ENCODE data around the gene PI16.
"Not testable (repeated sequence)": the region's sequence is repeated elsewhere in the genome, so short reads cannot be mapped to it uniquely, and the experiment has no call there.

PI16 gene

DNA sequence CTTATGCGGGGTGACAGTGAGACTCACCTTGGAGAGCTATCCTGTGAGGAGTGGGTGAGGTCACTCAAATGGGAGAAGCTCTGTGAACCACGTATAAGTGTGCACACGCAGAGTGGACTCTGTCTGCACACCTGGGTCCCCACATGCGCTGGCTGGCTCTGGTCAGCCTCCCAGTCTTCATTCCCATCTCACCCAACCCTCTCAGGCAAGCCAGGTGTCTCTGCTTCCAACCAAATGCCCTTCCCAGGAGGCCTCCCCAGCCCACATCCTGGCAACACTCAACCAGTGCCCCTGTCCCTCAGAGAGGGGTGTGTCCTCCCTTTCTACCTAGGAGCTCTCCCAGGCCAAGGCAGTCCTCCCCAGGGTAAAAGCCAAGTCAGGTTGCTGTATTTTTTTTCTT is 8.0 kb upstream of the PI16 start:
- TF ChIP-seq, protein P1, sequence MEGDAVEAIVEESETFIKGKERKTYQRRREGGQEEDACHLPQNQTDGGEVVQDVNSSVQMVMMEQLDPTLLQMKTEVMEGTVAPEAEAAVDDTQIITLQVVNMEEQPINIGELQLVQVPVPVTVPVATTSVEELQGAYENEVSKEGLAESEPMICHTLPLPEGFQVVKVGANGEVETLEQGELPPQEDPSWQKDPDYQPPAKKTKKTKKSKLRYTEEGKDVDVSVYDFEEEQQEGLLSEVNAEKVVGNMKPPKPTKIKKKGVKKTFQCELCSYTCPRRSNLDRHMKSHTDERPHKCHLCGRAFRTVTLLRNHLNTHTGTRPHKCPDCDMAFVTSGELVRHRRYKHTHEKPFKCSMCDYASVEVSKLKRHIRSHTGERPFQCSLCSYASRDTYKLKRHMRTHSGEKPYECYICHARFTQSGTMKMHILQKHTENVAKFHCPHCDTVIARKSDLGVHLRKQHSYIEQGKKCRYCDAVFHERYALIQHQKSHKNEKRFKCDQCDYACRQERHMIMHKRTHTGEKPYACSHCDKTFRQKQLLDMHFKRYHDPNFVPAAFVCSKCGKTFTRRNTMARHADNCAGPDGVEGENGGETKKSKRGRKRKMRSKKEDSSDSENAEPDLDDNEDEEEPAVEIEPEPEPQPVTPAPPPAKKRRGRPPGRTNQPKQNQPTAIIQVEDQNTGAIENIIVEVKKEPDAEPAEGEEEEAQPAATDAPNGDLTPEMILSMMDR (IDR thresholded peaks at IDR 0.05; ENCODE audit: low read depth, low read length), result no peak
- TF ChIP-seq MYC (IDR thresholded peaks at IDR 0.05; ENCODE audit: low read depth, low read length), result no peak
- no peak for TF ChIP-seq POLR2A (IDR thresholded peaks at IDR 0.05; ENCODE audit: extremely low read depth, insufficient read length)
- TF ChIP-seq, protein P2, sequence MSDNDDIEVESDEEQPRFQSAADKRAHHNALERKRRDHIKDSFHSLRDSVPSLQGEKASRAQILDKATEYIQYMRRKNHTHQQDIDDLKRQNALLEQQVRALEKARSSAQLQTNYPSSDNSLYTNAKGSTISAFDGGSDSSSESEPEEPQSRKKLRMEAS (IDR thresholded peaks at IDR 0.05; ENCODE audit: low read depth, low read length), result no peak
- no peak overlapping the region for H3K4me3 ChIP-seq (ENCODE audit: low read depth, low read length)
- no peak for DNase-seq (ENCODE audit: low read depth)

DNA sequence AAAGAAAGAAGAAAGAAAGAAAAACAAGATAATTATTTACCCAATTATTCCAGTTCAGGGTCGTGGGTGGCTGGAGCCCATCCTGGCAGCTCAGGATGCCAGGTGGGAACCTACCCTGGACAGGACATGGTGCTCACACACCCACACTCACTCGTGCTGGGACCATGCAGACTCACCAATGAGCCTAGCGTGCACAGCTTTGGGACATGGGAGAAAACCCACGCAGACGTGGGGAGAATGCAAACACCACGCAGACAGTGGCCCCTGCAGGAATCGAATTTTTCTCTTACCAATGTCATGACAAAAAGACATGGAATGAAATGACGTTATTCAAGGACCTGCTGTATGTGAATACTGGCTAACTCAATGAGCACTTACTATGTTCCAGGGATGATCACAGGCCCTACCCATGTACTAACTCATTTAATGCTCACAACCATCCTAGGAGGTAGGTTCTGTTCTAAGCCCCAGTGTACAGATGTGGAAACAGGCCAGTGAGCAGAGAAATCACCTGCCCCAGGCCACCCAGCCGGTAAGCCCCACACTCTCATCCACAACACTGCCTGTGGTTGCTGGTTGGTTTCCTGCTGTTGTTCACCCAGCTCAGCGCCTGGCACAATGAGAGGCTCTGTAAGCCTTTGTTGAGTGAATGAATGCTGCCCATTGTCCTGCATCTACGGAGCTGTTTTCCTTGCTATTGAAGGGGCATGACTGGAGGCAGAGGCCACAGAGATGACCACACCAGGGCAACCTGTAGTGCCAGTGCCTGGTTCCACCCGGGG is 6.8 kb upstream of the PI16 start:
- no peak for DNase-seq (ENCODE audit: low read depth)
- no peak for TF ChIP-seq MYC (IDR thresholded peaks at IDR 0.05; ENCODE audit: low read depth, low read length)
- TF ChIP-seq, protein P1 (IDR thresholded peaks at IDR 0.05; ENCODE audit: low read depth, low read length), result no peak
- TF ChIP-seq POLR2A (IDR thresholded peaks at IDR 0.05; ENCODE audit: extremely low read depth, insufficient read length), result no peak
- TF ChIP-seq, protein P2 (IDR thresholded peaks at IDR 0.05; ENCODE audit: low read depth, low read length), result no peak
- H3K4me3 ChIP-seq (ENCODE audit: low read depth, low read length), result no peak overlapping the region

DNA sequence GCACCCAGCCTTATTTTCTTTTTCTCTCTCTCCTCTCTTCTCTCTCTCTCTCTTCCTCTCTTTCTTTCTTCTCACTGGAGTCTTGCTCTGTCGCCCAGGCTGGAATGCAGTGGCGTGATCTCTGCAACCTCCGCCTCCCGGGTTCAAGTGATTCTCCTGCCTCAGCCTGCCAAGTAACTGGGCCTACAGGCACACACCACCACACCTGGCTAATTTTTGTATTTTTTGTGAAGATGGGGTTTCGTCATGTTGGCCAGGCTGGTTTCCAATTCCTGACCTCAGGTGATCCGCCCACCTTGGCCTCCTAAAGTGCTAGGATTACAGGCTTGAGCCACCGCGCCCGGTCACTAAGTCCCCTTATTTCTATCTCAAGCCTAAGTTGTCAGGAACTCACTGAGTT is 5.5 kb upstream of the PI16 start:
- not testable (repeated sequence) for DNase-seq (ENCODE audit: low read depth); H3K4me3 ChIP-seq (ENCODE audit: low read depth, low read length)

DNA sequence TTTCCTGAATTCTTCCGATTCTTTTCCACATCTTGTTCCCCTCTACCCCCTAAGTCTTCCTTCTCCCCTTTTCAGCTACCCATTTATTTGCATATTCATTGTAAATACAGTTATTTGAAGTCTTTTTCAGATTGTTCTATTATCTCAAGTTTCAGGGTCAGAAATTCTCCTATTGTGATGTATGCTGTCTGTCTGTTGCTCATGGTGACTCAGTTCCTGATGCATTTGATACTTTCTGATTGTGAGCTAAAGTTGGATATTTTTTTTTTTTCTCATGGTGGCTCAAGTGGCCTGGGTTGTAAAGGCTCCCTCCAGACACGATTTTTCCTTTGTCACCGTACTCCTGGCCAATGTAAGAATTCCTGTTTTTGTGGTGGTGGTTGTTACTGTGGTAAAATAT is 4.9 kb upstream of the PI16 start:
- H3K4me3 ChIP-seq (ENCODE audit: low read depth, low read length), result no peak overlapping the region
- TF ChIP-seq, protein P2 (IDR thresholded peaks at IDR 0.05; ENCODE audit: low read depth, low read length), result no peak
- TF ChIP-seq, protein P1 (IDR thresholded peaks at IDR 0.05; ENCODE audit: low read depth, low read length), result no peak
- TF ChIP-seq POLR2A (IDR thresholded peaks at IDR 0.05; ENCODE audit: extremely low read depth, insufficient read length) (no peak), MYC (IDR thresholded peaks at IDR 0.05; ENCODE audit: low read depth, low read length) (no peak)
- no peak for DNase-seq (ENCODE audit: low read depth)

DNA sequence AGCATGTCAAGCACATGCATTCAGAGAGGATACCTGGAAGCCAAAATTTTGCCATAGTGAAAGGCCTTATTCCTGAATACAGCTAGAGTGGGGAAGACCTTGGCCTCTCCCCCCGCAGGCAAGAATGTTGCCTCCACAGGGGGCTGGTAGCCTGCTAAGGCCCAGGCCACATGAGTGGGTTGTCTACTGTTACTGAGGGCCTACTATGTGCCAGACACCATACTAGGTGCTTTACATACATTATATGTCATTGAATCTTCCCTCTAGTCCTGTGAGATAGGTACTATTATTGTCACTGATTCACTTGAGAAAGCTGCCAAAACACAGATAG is 642 bp upstream of the PI16 start:
- H3K4me3 ChIP-seq (ENCODE audit: low read depth, low read length), result no peak overlapping the region
- TF ChIP-seq, protein P1 (IDR thresholded peaks at IDR 0.05; ENCODE audit: low read depth, low read length), result no peak
- TF ChIP-seq MYC (IDR thresholded peaks at IDR 0.05; ENCODE audit: low read depth, low read length) (no peak), POLR2A (IDR thresholded peaks at IDR 0.05; ENCODE audit: extremely low read depth, insufficient read length) (no peak)
- TF ChIP-seq, protein P2 (IDR thresholded peaks at IDR 0.05; ENCODE audit: low read depth, low read length), result no peak
- no peak for DNase-seq (ENCODE audit: low read depth)

DNA sequence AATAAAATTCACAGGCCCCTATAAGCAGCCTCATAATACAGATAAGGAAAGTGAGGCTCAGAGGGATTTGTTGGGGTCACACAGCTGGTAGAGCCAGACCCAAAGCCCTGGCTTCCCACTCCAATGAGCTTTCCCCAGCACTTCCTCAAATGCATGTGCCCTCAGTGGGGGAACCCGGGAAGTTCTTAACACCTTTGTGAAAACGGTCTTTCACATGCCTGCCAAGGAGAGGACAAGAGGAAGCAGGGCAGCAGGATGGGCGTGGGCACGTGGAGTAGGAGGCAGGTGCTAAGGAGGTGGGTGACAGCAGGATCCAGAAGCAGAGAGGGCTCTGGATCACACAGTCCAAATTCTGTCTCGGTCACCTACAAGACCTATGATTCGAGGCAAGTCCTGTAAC is 598 bp downstream of the PI16 start:
- DNase-seq (ENCODE audit: low read depth), result no peak
- TF ChIP-seq, protein P1 (IDR thresholded peaks at IDR 0.05; ENCODE audit: low read depth, low read length), result no peak
- no peak for TF ChIP-seq POLR2A (IDR thresholded peaks at IDR 0.05; ENCODE audit: extremely low read depth, insufficient read length)
- TF ChIP-seq, protein P2 (IDR thresholded peaks at IDR 0.05; ENCODE audit: low read depth, low read length), result no peak
- TF ChIP-seq MYC (IDR thresholded peaks at IDR 0.05; ENCODE audit: low read depth, low read length), result no peak

More for the DNA sequence above, 598 bp downstream of the PI16 start:
- H3K4me3 ChIP-seq (ENCODE audit: low read depth, low read length), result no peak overlapping the region

Measured in NB4 (cell line).